ENCODE measurements around the gene AFDN. TPM values are rescaled to one million over a fixed set of nuclear protein-coding genes. Genes with fewer than 3 reads are reported as not detected.

AFDN gene
- total RNA-seq, 1 donor from 2014 or later = 552 TPM

DNA sequence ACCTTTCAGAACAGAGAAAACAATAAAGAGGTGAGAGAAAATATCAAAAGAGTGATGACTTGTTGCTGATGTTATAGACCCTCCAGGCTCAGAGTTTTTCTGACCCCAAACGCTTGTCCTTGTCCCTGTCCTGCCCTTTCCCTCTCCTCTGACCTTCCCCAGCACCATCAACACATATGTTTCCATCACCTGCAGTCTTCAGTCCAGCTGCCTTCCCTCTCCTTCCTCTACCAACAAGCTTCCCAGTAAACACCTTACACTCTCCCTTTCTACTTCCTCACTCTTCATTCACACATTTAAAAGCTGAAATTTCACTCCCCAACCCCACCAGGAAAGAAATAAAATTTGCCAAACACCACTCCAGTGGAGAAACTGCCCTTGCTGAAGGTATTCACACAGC lies 25.4 kb upstream of the AFDN start:
- H3K9me3 Mint-ChIP-seq (ENCODE audit: unreplicated experiment) = peaks cover 28% of the 10 kb centered on the region
- DNase-seq = no peak
- TF ChIP-seq, protein P1, sequence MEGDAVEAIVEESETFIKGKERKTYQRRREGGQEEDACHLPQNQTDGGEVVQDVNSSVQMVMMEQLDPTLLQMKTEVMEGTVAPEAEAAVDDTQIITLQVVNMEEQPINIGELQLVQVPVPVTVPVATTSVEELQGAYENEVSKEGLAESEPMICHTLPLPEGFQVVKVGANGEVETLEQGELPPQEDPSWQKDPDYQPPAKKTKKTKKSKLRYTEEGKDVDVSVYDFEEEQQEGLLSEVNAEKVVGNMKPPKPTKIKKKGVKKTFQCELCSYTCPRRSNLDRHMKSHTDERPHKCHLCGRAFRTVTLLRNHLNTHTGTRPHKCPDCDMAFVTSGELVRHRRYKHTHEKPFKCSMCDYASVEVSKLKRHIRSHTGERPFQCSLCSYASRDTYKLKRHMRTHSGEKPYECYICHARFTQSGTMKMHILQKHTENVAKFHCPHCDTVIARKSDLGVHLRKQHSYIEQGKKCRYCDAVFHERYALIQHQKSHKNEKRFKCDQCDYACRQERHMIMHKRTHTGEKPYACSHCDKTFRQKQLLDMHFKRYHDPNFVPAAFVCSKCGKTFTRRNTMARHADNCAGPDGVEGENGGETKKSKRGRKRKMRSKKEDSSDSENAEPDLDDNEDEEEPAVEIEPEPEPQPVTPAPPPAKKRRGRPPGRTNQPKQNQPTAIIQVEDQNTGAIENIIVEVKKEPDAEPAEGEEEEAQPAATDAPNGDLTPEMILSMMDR (IDR thresholded peaks at IDR 0.05; ENCODE audit: partially characterized antibody, unreplicated experiment) = no peak
- H3K27me3 Mint-ChIP-seq (ENCODE audit: unreplicated experiment) = peaks cover 20% of the 10 kb centered on the region
- peaks cover 44% of the 10 kb centered on the region for H3K4me1 Mint-ChIP-seq (ENCODE audit: low read depth, unreplicated experiment)
- peak overlapping the region; percentile 4 for H3K4me3 Mint-ChIP-seq (ENCODE audit: unreplicated experiment)
- H3K27ac Mint-ChIP-seq (ENCODE audit: unreplicated experiment) = peak overlapping the region; percentile 71
- no peaks in the 10 kb centered on the region for H3K36me3 Mint-ChIP-seq (ENCODE audit: unreplicated experiment)

DNA sequence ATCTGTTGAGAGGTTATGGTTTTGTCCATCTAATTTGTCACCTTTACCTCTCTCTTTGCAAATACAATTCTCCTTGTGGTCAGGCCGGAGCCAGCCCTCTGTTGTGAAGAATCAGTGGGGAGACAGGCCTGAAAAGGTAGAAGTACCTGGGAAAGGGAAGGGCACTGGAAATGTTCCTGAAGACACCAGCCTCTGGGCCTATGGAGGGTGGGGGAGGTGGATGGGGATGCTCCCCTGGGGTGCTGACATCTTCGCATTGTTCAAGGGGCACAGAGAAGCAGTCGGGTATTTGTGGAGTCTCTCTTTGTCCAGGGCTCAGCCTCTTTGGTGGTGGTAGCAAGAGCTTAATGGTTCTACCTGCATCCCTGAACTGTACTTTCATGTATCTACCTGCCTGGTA lies 24.4 kb upstream of the AFDN start:
- DNase-seq = no peak
- H3K9me3 Mint-ChIP-seq (ENCODE audit: unreplicated experiment) = peaks cover 28% of the 10 kb centered on the region
- peaks cover 20% of the 10 kb centered on the region for H3K27me3 Mint-ChIP-seq (ENCODE audit: unreplicated experiment)
- H3K4me1 Mint-ChIP-seq (ENCODE audit: low read depth, unreplicated experiment) = peaks cover 44% of the 10 kb centered on the region
- TF ChIP-seq, protein P1 (IDR thresholded peaks at IDR 0.05; ENCODE audit: partially characterized antibody, unreplicated experiment) = no peak
- H3K36me3 Mint-ChIP-seq (ENCODE audit: unreplicated experiment) = no peaks in the 10 kb centered on the region
- no peak overlapping the region for H3K27ac Mint-ChIP-seq (ENCODE audit: unreplicated experiment)
- H3K4me3 Mint-ChIP-seq (ENCODE audit: unreplicated experiment) = no peak overlapping the region

DNA sequence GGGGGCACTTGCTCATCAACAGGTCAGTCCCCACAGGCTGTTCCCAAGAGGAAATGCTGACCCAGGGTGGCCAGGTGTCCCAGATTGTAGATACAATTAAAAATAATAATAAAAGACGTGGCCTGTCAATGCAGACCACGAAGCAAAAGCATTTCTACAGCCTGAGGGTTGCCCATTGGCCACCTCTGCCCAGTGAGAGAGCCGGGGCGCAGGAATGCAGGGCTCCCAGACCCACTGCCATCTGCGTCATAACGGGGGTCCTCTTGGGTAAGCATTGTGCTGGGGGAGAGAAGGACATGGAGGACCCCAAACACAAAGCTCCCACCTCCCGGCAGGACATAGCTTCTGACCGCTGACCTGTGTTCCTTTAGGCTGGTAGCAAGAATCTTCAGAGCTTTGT lies 22.9 kb upstream of the AFDN start:
- peaks cover 29% of the 10 kb centered on the region for H3K4me1 Mint-ChIP-seq (ENCODE audit: low read depth, unreplicated experiment)
- TF ChIP-seq, protein P1 (IDR thresholded peaks at IDR 0.05; ENCODE audit: partially characterized antibody, unreplicated experiment) = no peak
- H3K9me3 Mint-ChIP-seq (ENCODE audit: unreplicated experiment) = peaks cover 18% of the 10 kb centered on the region
- no peaks in the 10 kb centered on the region for H3K36me3 Mint-ChIP-seq (ENCODE audit: unreplicated experiment)
- DNase-seq = no peak
- H3K27ac Mint-ChIP-seq (ENCODE audit: unreplicated experiment) = no peak overlapping the region
- H3K4me3 Mint-ChIP-seq (ENCODE audit: unreplicated experiment) = no peak overlapping the region
- peaks cover 15% of the 10 kb centered on the region for H3K27me3 Mint-ChIP-seq (ENCODE audit: unreplicated experiment)

DNA sequence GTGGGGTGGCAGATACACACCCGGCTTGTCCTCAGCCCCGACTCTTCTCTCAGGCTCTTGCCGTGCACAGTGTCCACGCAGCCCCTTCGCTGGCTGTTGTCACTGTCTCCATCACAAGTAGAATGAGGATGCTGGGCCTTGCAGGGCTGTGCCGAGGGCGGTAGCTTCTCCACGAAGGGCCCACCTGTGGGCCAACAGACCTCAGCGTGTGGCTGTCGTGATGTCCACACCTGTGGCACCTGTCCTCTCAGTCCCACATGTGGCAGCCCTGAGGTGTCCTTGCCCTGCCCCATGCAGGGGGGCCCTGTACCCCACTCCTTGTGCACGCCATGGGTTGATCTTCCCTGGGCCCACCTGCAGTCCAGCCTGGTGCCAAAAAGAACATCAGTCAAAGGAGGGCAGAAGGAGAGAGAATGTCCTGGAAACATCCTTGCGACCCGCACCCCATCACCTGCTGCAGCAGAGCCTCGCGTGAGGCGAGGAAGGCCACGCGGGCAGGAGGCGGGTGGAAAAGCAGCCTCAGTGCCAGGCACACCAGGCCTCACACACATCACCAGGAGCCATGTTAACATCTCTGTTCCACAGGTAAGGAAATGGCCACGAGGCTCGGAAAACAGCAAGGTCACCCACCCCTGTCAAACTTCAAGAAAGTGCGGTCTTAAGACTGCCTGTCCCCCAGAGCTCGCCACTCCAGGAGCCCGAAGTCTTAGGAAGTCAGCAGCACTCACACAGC lies 22.3 kb upstream of the AFDN start:
- no peak overlapping the region for H3K4me3 Mint-ChIP-seq (ENCODE audit: unreplicated experiment)
- TF ChIP-seq, protein P1 (IDR thresholded peaks at IDR 0.05; ENCODE audit: partially characterized antibody, unreplicated experiment) = no peak
- peaks cover 8% of the 10 kb centered on the region for H3K27me3 Mint-ChIP-seq (ENCODE audit: unreplicated experiment)
- H3K36me3 Mint-ChIP-seq (ENCODE audit: unreplicated experiment) = no peaks in the 10 kb centered on the region
- H3K27ac Mint-ChIP-seq (ENCODE audit: unreplicated experiment) = no peak overlapping the region
- DNase-seq = no peak
- H3K9me3 Mint-ChIP-seq (ENCODE audit: unreplicated experiment) = peaks cover 12% of the 10 kb centered on the region
- H3K4me1 Mint-ChIP-seq (ENCODE audit: low read depth, unreplicated experiment) = peaks cover 23% of the 10 kb centered on the region

DNA sequence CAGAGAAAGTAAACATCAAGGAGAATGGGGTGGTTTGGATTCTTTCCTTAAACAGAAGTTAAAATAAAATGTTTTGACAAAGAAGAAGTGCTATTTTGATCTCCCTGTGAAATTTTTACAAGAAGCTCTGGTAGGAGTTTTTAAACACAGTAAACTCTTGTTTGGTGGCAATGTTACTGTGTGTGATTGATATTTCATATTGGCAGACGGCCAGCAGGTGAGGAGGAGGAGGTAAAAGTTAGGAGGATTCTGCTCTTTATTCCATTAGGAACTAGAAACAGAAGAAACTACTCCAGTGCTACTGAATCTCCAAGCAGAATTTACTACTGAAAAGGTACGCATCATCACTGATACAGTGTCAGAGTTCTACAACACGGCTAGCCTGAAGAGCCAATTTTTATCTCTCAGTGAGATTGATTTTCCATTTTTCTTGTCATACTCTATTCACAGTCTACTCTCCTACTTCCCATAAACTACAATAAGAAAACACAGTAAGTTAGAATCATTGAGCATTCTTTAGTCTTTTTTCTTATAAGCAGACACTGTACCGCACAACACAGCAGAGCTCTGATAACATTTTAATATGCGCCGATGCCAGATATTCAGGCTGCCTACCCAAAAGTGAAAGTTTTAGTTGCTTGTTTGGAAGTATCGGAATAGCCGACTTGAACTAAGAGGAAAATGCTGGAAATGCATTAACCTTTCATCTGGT lies 21.2 kb upstream of the AFDN start:
- TF ChIP-seq, protein P1 (IDR thresholded peaks at IDR 0.05; ENCODE audit: partially characterized antibody, unreplicated experiment) = no peak
- H3K4me3 Mint-ChIP-seq (ENCODE audit: unreplicated experiment) = no peak overlapping the region
- peaks cover under 1% of the 10 kb centered on the region for H3K36me3 Mint-ChIP-seq (ENCODE audit: unreplicated experiment)
- H3K9me3 Mint-ChIP-seq (ENCODE audit: unreplicated experiment) = peaks cover 9% of the 10 kb centered on the region
- no peak for DNase-seq
- H3K27me3 Mint-ChIP-seq (ENCODE audit: unreplicated experiment) = peaks cover 6% of the 10 kb centered on the region
- H3K4me1 Mint-ChIP-seq (ENCODE audit: low read depth, unreplicated experiment) = peaks cover 18% of the 10 kb centered on the region
- H3K27ac Mint-ChIP-seq (ENCODE audit: unreplicated experiment) = no peak overlapping the region
